ENCODE data around the gene TRAF3IP1.
"Not testable (repeated sequence)": the region's sequence is repeated elsewhere in the genome, so short reads cannot be mapped to it uniquely, and the experiment has no call there.

The TRAF3IP1 gene

DNA sequence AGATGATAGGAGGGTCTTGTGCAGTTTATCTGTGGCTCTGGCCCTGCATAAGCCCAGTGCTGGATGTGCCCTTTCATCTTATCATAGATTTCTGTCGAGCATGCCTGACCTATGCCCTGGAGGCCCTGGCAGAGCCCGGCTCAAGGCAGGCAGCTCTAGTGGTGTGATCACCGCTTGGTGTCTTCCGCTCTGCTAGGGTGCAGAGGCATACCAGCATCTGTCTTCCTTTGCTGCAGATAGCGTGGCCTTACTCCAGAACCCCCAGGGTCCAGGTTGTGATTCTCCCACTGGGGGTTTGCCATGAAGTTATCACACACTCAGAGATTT, 13.7 kb upstream of the TRAF3IP1 start:
- no peak for DNase-seq (ENCODE audit: low read depth in 2 of 2, low spot score in 1 of 2)

DNA sequence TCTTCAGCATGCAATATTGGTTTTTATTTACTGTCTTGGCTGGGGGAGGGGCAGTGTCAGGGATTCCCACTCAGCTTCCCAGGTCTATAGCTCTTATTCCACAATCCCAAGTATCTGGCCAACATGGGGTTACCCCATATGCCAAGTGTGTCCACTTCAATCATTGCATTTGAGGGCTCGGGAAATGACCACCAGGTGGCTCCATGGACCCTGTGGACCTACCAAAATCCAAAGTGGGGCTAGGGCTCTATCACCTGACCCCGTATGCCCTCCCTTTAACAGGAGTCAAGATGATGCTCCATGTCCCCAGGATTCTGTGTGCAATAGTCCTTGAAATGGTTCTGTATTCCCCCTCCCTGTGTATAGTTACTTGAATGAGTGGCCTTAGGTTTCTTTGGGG, 12.1 kb upstream of the TRAF3IP1 start:
- no peak for DNase-seq (ENCODE audit: low read depth in 2 of 2, low spot score in 1 of 2)

DNA sequence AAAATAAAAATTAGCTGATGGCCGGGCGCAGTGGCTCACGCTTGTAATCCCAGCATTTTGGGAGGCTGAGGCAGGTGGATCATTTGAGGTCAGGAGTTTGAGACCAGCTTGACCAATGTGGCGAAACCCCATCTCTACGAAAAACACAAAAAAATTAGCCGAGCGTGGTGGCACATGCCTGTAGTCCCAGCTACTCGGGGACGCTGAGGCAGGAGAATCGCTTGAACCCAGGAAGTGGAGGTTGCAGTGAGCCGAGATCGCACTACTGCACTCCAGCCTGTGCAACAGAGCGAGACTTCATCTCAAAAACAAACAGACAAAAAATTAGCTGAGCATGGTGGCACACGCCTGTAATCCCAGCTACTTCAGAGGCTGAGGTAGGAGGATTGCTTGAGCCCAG, 9.6 kb upstream of the TRAF3IP1 start:
- not testable (repeated sequence) for DNase-seq (ENCODE audit: low read depth in 2 of 2, low spot score in 1 of 2)

DNA sequence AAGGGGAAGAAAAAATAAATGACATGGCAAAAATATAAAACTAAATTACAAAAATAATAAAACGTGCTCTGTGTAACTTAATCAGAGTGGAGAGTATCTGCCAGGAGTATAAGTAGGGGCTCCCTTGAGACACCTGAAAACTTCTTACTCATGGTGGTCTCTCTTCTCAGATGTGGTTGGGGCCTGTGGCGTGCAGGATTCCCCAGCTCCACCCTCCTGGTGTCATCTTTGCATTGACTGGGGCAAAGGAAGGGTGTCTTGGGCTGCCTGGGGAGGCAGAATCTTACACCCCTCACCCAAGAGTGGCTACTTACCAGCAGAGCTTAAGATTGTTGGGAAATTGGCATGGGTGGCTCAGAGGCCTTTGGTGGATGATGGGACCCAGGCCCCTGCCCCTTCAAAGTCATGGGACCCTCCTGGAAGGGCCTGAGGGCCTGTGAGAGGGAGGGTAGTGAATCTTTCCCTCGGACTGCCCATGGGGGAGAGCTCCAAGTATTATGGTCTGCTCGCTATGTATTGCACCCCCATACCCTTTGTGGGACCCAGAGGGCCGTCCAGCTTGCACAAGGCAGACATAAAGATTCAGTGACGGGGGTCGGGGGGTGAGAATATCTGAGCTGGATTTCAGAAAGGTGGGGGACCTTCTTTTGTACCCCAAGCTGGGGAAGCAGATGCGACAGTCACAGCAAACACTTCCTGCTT, 6.9 kb upstream of the TRAF3IP1 start:
- no peak for DNase-seq (ENCODE audit: low read depth in 2 of 2, low spot score in 1 of 2)

DNA sequence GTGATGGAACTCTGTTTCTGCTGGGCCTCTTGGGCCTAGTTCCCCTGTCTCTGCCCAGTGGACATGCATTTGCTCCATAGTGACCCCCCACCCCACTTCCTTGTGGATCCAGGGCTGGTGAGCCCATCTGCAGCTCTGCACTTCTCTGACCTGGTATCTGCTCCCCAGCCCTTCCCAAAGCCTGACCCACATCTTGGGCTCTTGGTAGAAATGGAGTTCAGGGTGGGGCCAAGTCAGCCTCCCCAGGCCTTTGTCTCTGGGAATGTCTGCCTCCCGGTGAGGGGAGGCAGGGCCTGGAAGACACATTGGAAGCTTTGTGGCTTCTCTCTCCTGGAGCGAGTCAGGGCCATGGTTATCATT, 6.3 kb upstream of the TRAF3IP1 start:
- DNase-seq (ENCODE audit: low read depth in 2 of 2, low spot score in 1 of 2), result no peak

DNA sequence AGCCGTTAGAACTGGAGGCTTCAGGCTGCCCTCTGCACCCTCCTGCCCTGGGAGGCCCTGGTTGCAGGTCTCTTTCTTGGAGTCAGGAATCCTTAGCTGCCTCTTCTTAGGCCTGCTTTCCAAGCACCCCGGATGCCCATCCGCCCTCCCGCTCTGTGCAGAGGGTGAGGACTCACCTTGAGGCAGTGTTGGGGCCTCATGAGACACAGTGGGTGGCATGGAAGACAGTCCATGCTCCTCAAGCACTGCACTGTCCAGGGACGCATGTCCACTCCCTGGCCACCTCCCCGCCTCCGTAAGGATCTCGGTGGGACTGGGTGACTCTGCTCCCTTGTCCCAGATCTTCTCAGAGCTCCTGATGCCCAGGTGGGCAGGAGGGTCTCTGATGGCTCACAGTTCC, 5.7 kb upstream of the TRAF3IP1 start:
- DNase-seq (ENCODE audit: low read depth in 2 of 2, low spot score in 1 of 2), result no peak

DNA sequence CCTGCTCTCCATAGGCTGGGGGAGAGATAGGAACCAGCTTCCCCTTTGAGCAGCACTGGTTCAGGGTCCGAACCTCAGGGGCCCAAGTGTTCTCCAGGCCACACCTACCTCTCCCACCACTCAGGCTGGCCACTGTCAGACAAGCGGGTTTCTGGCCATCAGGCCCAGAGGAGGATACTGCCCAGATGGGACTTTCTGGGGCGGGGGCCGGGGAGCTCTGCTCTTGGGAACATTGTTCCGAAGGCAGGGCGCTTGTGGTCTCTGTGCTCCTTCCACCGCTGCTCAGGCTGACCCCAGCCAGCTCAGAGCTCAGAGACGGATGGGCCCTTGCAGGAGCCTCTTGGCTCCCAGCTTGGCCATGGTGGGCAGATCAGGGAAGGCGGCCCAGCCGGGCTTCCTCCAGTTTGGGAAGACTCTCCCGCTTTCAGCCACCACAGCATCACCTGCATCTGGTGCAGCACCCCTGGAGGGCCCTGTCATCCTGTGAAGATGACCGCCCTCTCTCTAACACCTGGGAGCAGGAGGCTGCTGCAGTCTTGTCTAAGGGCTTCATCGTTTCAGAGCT, 5.2 kb upstream of the TRAF3IP1 start:
- no peak for DNase-seq (ENCODE audit: low read depth in 2 of 2, low spot score in 1 of 2)

DNA sequence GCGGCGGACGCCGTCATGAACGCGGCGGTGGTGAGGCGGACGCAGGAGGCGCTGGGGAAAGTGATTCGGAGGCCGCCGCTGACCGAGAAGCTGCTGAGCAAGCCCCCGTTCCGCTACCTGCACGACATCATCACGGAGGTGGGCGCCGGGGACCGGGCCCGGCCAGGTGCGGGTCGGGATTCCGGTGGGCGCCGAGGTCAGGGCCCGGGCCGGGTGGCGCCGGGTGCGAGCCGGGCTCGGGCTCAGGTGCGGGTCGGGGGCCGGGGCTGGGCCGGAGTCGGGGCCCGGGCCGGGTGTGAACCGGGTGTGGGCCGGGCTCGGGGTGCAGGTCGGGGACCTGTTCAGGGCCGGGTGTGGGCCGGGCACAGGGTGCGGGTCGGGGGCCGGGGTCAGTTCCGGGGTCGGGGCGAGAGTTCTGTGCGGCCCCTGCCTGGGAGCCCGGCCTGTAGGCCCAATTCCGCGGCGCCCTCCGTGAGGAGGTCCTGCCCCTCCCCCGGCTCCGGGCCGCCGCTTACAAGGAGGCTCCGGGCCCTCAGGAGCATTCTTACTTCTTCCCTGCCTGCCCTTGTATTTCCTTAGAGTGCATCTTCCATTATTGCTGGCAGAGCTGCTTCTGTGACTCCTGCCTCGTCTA, 447 bp downstream of the TRAF3IP1 start:
- DNase-seq (ENCODE audit: low read depth in 2 of 2, low spot score in 1 of 2), result no peak

DNA sequence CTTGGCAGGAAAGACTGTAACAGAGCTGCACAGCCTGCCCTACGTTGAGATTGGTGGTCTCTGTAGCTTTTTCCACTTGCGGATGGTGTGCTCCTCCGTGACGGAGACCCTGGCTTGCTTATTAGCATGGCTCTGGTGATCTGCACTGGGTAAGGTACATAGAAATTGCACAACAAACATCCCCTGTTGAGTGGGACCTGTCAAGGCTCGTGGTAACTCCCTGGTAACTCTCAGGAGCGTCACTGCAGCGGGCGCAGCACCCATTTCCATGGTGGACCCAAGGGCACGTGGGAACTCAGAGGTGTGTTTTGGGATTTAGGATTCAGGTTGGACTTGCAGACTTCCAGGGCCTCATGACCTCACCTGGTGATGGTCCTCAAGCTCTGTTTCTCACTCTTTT, 1.1 kb downstream of the TRAF3IP1 start:
- no peak for DNase-seq (ENCODE audit: low read depth in 2 of 2, low spot score in 1 of 2)

DNA sequence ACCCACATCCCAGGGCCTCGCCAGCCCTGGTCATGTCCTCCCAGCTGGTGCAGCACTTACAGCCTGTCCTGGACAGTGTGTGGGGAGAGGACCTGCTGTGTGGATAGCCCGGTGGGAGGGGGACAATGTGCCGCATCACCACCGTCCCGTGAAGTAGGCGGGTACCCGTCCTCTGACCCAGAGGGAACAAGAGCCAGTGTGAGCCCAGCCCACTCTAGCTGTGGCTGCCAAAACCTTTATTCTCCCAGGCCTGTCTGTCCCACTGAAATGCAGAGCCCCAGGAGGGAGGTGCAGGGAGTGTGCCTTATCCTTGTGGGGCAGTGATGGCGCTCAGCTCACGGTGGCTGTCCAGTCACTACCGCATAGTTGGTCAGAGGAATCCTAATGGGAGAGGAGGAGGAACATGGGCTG, 1.7 kb downstream of the TRAF3IP1 start:
- no peak for DNase-seq (ENCODE audit: low read depth in 2 of 2, low spot score in 1 of 2)

DNA sequence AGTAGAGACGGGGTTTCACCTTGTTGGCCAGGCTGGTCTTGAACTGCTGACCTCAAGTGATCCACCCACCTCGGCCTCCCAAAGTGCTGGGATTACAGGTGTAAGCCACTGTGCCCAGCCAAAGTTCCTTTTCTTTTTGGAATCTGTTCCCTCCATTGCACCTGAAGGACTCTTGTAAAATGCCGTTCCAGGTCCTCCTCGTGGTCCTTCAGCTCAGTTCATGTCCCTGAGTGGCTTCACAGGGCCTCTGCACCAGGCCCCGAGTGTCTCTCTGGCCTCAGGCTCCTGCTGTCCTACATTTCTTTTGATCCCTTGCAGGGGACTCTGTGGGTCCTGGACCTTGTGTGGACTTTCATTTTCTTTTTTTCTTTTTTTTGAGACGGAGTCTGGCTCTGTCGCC, 3.9 kb downstream of the TRAF3IP1 start:
- not testable (repeated sequence) for DNase-seq (ENCODE audit: low read depth in 2 of 2, low spot score in 1 of 2)

DNA sequence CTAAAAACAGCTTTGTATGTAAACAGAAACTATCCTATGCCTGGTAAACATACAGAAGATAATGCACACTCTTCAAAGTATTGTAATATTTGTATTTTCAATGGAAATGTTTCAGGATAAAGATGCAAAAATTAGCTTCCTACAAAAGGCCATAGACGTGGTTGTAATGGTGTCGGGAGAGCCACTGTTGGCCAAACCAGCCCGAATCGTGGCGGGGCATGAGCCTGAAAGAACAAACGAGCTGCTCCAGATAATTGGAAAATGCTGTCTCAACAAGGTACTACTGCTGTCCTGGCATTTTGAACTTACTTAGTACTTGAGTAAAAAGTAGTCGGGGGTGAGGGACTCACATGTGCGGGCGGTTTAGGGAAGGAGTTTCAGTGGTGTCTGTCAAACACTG, 5.4 kb downstream of the TRAF3IP1 start:
- no peak for DNase-seq (ENCODE audit: low read depth in 2 of 2, low spot score in 1 of 2)

DNA sequence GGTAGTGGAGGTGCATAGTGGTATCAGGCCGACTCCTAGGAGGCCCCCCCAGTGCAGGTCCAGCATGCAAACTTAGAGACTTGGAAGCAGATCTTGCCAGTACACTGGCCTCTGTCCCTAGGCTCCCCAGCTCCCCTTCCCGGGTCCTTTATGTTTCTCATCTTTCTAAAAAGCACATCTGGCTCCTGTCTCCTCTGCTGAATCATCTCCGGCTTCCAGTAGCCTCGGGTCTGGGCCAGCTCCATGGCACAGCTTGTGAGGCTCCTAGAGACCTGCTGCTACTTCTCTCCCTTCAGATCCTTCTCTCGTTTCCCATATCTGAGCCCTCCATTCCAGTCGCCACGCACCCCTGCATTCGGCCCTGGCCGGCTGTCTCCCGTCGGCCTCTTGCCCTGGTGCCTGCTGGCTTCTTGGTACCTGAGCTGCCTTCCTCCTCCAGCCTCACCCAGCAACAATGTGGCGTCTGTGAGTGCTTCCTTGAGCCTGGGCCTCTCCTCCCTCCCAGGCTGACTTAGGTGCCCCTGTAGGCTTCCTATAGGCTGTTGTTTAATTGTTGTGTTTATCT, 6.6 kb downstream of the TRAF3IP1 start:
- DNase-seq (ENCODE audit: low read depth in 2 of 2, low spot score in 1 of 2), result no peak

DNA sequence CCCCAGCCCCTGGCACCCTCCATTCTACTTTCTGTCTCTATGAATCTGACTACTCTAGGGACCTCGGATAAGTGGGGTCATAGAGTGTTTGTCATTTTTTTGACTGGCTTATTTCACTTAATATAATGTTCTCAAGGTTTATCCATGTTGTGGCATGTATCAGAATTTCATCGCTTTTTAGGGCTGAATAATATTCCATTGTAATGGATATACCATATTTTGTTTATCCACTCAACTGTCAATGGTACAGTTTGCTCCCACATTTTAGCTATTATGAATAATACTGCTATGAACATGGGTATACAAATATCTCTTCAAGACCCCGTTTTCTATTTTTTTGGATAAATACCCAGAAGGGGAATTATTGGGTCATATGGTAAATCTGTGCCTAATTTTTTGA, 7.4 kb downstream of the TRAF3IP1 start:
- no peak for DNase-seq (ENCODE audit: low read depth in 2 of 2, low spot score in 1 of 2)

DNA sequence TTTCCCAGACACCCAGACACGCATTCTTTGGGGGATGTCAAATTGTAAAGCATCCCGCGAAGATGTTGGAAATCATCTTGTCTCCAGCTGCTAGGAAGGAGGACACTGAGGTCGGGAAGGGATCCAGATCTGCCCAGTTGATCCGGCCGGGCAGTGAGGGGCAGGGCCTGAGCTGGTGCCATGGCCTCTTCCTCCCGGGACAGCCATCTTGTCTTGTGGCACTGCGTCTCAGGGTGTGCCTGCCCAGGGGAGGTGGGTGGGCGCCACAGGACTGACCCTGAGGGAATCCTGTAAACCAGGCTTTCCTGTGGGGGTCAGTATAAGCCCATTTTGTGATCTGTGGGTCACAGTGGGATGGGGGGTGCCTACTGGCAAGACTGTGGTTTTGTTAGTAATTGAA, 10.1 kb downstream of the TRAF3IP1 start:
- no peak for DNase-seq (ENCODE audit: low read depth in 2 of 2, low spot score in 1 of 2)

DNA sequence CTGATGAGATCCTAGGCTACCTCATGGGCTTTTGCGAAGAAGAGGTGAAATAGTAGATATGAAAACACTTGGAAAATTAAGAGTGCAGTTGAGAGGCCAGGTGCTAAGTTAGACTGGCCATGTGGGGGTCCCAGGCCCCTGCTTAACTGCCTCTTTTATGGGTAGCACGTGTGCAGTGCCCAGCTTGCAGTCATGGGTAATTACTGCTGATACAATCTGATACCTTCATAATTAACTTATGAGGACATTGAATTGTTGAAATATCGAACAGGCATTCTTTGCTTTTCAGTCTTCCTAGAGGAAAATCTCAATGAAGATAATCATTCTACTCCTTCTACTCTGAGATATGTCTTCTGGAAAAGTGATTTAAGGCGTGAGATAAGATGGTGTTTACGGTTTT, 11.6 kb downstream of the TRAF3IP1 start:
- no peak for DNase-seq (ENCODE audit: low read depth in 2 of 2, low spot score in 1 of 2)

DNA sequence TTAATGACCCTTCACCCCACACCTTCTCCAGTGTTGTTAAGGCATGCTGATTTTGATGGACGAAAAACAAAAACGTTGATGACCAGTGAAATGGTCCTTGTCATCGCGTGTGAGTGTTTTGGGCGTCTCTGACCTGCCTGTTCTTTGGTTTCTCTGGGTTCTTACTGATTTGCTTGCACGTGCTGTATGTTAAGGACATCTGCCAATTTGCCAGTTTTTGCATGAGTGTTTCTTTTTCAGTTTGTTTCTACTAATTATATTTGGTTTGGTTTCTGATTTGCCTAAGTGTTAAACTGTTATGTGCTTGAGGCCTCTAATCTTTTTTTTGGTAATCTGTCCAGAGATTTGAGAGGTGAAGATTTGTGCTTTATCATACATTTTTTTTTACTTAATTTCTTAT, 14.6 kb downstream of the TRAF3IP1 start:
- DNase-seq (ENCODE audit: low read depth in 2 of 2, low spot score in 1 of 2), result no peak

DNA sequence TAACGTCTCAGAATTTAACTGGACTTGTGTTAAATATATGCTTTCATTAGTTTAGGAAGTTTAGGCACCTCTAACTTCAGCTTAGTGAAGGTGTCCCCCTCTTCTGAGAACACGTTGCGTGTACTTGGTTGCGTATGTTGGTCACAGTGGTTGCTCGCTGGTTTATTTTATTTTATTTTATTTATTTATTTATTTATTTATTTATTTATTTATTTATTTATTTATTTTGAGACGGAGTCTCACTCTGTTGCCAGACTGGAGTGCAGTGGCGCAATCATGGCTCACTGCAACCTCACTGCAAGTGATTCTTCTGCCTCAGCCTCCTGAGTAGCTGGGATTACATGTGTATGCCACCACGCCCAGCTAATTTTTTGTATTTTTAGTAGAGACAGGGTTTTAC, 15.3 kb downstream of the TRAF3IP1 start:
- not testable (repeated sequence) for DNase-seq (ENCODE audit: low read depth in 2 of 2, low spot score in 1 of 2)

DNA sequence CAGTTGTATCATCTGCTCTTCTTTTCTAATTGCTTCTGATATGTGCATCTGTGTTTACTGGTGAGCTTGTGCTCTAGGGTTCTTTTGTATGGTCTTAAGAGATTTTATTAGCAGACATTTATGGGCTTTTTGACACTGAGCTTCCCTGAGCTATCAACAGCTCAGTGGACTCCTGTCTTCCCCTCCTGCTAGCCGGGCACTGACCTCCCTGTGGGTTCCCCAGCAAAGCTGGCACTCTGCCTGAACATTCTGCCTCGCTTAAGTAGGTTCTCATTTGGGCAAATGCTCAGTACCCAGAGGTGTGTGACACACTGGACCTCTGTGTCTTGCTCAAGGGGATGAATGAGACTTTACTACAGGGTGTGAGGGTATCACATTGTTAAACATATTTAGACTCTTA, 15.8 kb downstream of the TRAF3IP1 start:
- DNase-seq (ENCODE audit: low read depth in 2 of 2, low spot score in 1 of 2), result no peak

DNA sequence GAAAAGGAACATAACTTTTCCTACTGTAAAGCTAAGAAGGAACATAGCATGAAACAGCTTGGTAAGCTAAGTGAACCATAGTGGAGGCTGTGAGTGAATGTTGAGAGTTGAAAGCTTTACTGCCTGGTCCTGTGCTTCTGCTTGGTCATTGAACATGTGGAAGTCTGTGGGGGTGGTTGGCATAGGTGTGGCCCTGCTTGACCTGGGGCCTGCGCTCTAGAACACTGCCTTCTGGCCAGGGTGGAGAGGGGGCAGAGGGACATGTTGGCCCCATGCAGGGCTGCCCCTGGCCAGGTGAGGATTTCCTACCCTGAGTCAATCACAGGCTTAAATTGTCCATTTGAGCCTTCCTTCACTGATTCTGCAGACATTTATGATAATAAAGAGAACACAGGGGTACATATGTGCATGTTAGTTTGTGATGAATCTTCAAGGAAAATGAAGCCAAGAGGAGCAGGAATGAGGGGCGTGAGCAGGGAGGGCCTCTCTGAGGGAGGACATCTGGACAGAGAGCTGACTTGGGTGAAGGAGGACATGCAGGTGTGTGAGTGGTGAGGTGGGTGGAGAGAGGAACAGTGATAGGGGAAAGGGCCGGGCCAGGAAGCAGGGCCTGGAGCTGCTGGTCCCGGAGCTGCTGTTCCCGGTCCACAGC, 16.6 kb downstream of the TRAF3IP1 start:
- DNase-seq (ENCODE audit: low read depth in 2 of 2, low spot score in 1 of 2), result no peak

DNA sequence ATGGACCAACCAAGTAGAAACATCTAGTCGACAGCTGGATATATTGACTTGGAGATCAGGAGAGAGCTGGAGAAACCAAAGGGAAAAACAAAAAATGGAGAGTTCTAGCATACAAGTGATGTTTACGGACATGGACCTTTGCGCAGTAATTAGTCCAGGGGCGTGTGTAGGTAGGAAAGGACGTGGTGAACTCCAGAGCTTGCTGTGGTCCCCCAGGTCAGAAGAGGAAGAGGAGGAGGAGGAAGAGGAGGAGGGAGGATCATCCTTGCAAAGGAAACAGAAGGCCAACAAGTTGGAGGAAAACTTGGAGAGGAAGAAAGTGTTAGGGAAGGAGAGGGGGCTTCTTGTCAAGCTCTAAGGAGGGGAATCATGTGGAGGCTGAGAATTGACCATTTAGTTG, 17.5 kb downstream of the TRAF3IP1 start:
- DNase-seq (ENCODE audit: low read depth in 2 of 2, low spot score in 1 of 2), result no peak

DNA sequence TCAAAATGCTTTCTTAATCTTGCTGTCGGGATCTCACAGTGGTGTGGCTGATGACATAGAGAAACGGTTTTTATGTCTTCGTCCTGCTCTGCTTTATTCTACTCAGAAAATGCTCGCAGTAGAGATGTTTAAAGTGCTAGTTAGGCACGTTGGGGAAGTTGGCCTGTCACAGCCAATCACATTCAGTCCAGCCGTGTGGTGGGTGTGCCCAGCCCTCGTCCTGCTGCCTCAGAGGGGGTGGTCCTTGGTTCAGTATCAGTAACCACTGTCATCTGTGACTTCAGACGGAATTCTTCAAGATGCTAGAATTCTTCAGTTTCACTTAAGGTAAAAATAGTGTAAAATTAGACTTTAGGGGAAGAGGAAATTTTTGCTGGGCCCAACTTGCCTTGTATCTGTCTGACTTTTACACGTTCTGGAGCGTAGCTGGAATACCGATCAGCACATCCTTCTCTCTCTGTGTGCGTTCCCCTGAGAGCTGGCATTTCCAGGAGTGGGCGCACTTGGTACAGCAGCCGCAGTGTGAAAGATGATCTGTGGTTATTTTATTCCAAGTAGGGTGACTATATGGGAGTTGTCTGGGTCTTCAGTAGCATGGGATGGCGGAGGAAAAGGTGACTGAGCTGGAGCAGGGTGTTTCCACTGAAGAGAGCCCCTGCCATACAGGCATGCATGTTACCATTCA, 18.5 kb downstream of the TRAF3IP1 start:
- DNase-seq (ENCODE audit: low read depth in 2 of 2, low spot score in 1 of 2), result no peak

All from stimulated activated CD8-positive, alpha-beta memory T cell treated with anti-CD3 and anti-CD28 coated beads, Interleukin-4, amount 100 ng/mL, for 1 hour (primary cell).